Measurements from ENCODE around the gene TAP1.
"Not testable (repeated sequence)": the region's sequence is repeated elsewhere in the genome, so short reads cannot be mapped to it uniquely, and the experiment has no call there.

TAP1 gene

DNA sequence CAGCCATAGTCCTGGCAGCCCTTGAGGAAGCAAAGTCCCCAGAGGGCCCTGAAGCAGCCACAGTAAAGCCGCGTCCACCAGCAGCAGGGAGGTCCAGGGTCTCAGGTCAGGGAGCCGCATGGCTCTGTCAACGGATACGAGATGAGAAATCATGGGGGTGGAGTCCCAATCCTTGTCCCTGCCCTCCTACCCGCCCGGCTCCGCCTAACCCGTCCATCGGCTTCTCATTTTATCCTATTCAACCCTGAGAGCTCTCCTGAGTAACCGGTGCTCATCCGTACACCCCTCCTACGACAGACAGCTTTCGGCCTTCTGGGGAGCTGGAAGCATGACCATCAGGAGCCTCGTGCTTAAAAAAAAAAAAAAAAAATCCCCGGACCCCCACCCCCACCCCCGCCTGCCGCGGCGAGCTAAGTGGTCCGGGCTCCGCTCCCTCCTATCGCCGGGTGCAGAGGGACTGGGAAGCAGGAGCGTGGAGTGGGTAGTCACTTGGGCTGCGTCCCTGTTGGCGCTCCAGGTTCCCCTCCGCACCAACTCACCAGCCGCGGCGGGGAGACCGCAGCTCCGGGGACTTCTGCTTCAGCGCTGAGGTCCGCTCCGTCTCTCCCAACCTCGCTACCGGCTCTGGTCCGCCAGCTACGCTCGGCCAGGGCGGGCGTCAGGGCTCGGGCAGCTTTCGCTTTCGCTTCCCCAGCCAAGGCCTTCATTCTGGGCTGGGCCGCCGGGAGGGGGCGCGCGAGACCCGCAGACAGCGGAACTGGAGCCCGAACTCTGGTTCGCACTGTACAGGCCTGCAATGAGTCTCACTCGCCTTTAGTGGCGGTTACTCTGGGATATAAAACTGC is 15.2 kb downstream of the TAP1 start, which contains the start of gene TAP2:
TAP2 (minus strand) TSS at position 626 of the 845 bp plus-strand sequence; CDS start at position 120, 506 bp downstream.
- peak; percentile 83 for DNase-seq

DNA sequence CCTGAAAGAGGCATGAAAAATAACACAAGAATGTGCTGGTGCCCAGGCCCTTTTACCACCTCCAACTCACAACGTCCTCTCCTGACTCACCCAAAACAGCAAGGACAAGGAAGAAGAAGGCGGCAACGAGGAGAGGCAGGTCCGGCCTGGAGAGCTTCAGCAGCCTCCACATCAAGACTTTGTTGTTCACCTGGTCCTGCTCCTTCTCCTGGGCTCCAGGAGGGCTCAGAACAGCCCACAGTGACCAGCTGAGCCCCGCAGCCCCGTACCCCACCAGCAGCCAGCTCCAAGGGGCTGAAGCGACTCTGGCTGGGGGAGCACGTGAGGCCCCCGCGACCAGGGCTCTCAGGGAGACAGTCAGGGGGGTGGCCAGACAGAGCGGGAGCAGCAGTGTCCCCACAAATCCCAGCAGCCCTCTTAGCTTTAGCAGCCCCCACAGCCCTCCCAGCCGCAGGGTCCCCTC is 15.8 kb downstream of the TAP1 start:
- DNase-seq: no peak

DNA sequence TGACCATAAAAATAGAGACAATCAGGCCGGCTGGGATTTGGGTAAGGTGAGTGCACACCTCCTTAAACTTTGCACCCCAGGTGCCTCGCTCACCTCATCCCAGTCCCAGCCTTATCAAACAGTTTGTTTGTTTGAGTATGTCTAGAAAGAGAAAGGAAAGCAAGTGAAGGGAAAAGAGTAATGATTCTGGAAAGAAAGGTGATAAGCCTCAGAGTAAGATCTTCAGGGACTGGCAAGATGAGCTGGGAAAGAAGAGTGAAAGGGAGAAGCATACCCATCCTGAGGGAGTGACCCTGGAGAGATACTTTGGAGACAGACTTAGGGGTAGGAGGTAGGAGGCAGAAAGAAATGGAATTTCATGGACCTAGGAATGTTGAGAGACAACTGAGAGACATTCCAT is 16.6 kb downstream of the TAP1 start:
- DNase-seq: no peak

DNA sequence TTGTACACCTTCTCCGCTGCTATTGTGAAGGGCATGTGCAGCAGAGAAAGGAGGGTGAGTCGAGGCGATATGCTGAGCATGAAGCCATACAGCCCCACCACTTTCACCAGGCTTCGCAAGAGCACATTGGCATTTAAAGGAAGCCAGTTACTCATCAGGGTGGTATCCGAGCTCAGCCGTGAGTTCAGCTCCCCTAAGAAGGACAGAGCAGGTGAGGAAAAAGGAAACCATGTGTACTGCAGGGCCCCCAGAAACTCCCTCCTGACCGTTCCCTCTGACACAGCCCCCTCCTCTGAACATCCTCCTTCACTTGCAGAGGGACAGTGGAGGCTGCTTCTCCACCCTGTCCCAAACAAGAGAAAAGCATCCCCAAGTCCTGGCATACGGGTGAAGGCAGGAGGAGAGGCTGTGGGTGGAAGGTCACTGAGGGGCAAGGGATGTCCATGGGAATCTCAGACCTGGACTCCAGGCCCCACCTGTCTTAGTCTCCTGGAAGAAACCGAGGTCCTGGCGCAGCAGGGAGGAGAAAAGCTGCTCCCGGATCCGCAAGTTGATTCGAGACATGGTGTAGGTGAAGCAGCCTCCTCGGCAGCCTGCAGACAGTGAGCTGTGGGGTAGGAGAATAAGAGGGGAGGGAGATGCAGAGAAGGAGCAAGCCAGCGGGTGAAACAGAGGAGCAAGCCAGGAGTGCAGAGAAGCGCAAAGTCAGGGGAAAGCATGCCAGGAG is 18.2 kb downstream of the TAP1 start:
- DNase-seq: no peak

DNA sequence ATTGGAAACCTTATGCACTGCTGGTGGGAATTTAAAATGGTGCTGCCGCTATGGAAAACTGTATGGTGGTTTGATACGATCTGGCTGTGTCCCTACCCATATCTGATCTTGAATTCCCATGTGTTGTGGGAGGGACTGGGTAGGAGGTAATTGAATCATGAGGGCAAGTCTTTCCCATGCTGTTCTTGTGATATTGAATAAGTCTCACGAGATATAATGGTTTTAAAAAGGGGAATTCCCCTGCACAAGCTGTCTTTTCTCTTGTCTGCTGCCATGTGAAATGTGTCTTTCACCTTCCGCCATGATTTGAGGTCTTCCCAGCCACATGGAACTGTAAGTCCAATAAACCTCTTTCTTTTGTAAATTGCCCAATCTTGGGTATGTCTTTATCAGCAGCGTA is 19.8 kb downstream of the TAP1 start:
- DNase-seq: no peak

DNA sequence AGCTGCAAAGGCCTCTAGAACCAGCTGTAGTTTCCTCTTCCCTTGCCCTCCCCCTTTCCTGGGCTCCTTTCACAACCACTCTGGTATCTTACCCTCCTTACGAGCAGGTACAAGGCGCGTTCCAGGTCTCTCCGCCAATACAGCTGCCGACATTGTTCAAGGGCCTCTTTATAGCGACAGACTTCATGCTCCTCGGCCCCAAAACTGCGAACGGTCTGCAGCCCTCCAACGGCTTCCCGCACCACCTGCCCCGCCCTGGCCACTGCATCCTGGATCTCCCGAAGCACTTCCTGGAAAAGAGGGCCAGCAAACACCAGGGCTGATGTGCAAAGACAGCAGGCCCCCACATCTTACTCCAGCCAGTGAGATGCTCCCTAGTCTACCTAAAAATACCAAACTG is 21.0 kb downstream of the TAP1 start:
- no peak for DNase-seq

DNA sequence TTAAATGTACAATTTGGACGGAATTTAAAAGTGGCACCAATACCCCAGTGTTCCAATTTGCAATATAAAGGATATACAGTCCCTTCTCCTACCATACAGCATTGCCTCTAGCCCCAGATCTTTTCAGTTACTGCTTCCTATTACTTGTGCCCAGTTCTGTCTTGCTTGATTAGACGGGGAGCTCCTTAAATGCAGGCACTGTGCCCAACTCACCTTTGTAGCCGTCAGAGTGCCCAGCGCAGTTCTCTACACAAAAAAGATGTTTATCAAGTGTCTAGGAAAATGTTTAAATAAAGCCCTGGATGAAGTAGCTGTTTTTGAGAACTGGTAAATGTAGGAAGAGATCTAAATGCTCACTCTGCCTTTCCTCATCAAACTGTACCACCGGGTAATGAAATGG is 22.6 kb downstream of the TAP1 start:
- DNase-seq: no peak

DNA sequence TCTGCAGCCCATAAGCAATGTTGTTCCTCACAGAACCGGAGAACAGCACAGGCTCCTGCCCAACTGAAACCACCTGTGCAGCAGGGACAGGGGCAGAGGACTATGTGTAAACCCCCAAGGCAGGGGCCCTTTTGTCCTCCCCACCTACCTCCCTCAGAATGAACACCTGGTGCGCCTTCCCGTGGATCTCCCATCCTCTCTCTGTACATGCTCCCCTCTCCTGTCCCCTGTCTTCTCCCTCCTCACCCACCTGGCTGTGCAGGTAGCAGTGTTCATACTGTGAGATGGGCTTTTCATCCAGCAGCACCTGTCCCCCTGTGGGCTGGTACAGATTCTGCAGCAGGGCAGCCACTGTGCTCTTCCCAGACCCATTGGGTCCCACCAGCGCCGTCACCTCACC is 23.5 kb downstream of the TAP1 start:
- DNase-seq: no peak

DNA sequence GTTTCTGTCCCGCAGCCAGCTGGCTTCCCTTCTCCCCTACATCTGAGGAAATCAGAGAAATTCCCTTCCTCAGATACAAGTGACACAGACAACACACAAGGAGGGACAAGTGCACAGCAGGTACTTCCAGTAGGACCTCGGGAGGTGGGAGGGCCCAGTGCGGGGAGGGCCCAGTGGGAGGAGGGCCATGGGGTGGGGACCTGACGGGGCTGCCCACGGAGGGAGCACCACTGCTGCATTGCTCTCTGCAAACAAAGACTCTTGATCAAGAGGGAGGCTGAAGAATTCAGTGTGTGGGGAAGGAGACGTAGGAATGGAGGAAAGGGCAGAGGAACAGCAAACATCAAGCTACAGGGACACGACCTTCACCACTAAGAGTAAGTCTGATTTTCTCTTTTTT is 24.0 kb downstream of the TAP1 start:
- no peak for DNase-seq

DNA sequence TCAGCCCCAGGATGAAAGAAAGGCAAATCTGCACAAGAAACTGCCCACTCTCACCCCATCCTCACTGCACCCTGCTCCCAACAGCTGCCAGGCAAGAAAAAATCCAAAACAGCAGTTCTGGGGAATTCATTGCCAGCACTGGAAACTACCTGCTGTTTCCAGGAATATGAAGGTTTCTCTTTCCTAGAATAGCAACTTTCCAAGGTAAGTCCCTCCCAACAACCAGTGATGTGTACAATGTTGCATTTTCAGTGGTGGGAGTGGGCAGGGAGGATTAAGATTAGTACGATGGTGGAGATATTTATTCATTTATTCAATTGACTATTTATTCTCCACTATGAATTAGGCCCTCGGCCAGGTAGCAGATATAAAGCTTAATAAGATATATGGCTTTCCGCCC is 26.5 kb downstream of the TAP1 start:
- DNase-seq: no peak

DNA sequence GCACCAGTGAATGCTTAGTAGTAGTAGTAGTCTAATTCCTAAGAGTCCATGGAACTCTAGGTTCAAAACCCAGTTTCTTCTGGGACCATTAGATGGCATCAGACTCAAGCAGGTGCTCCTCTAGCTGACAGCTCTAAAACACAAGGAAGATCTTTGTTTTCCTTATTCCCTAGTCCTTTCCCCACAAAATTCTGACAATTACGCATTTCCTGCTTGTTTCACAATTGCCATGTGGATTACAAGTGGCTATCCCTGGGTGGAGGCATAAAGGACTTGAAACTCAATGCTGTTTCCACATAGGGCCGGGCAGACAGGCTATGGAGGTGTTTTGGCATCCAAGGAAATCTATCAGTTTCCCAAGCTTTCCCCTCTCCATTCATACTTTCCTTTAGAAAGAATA is 27.5 kb downstream of the TAP1 start:
- DNase-seq: no peak

DNA sequence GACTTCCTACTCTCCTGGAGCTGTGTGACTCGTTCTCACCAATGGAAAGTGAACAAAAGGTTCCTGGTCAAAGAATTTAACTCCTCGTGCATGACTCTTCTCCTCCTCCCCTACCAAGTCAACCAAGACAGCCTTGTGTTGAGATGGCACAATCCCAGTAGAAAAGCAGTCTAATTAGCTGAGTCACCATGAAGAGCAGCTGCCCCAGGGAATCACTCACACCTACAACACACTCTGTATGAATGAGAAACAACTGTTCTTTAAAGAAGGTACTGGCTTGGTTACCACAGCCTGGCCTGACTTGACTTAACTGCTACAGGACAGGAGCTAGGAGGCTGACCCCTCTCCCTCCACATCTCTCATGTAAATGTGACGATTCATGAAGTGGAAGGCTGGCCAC is 33.8 kb downstream of the TAP1 start:
- DNase-seq: no peak

DNA sequence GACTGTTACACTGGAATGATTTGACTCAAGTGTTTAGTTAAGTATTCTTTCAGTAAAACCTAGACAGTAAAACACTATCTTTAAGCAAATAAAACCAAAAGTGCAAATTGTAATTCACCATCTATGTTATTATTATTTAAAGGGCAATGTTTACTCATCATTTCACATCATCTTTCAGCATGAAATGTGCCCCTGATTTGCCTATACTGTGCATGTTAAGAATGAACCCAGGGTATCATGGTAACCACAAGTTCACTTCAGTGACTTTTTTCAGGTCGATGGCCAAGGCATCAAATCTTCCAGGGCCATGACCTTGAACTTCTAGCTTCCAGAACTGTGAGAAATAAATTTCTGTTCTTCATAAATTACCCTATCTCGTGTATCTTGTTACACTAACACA is 34.6 kb downstream of the TAP1 start:
- DNase-seq: no peak

DNA sequence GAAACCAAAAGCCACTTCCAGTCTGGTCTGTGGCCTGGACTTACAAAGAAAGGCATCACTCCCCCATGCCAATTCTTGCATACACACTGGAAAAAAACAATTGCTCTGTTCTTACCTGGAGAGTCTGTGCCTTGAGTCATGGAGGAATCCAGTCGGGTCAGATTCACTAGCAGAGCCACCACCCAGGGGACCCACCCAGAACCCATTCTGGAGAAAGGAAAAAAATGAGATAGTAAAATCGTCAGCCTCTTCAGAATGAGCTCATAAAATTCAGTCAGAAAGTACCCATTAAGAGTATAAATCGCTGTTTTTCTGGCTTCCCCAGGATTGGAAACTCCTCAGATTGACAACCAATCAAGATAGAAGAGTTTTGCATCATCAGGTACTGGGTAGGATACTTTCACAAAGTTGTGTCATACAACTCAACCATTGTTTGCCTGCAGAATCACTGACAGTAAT is 36.7 kb downstream of the TAP1 start, which contains the start of gene HLA-DOB:
HLA-DOB (minus strand) TSS at position 257 of the 459 bp plus-strand sequence; CDS start at position 206, 51 bp downstream.
- no peak for DNase-seq

DNA sequence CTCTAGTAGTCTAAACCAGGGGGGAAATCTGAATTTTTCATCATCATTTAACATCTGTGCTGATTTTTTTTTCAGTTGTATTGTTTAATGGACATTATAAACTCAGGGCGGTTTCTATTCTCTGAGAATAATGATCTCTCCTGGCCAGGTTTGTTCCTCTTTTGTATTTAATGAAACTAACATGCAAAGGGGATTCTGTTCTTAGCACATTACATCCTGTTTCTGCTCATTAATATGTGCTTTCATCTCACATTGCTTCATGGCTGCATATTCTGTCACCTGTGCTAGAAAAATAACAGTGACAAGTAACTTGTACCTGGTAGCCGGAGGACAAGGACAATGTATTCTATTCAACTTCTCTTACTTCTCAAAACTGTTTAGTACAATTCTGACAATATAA is 37.5 kb downstream of the TAP1 start:
- no peak for DNase-seq

DNA sequence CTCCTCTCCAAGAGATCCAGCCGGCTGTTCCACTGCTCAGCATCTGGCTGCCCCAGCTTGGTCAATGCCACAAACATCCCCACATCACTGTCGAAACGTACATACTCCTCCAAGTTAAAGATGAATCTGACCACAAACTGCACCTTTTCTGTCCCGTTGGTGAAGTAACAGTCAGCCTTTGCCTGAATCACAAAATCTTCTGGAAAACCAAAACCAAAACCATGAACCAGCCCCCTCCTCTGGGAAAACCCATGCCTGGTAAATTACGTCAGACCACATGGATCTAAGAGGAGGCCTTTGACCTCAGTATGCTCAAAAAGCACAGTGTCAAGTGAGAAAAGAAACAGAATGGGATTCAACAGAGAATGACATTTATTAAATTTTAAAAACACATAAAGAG is 38.4 kb downstream of the TAP1 start:
- no peak for DNase-seq

DNA sequence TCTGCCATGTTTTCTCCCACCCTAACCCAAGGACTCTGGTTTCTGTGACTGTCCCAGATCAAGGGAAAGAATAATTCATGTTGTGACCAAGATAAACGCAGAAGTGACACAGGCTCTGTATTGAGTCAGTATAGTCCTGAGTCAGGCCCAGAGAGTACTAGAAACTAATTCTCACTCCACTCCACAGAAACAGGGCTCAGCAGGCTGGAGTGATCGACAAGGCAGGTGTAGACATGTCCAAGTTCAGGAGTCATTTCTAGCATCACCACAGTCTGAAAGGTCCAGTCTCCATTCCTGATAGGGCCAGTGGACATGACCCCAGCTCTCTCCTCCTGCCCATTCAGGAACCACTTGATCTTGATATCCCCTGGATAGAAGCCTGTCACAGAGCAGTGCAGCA is 39.4 kb downstream of the TAP1 start:
- DNase-seq: no peak

DNA sequence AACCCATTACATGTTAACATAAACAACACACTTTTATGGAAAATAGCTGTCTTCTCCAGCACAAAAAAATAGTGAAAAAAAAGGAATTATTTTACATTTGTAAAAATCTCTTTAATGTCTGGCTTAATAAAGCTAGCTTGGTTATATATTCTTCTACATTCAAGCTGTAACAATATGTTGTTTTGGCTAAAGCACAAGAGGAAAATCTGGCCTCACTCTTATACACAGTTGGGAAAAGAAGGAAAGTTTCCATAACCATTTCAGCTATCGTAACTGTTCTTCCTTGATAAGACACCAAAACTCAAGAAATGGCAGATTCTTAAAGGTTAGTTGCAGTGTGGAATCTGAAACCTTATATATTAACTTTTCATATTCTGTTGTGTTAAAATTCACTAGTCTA is 44.3 kb downstream of the TAP1 start:
- DNase-seq: no peak

DNA sequence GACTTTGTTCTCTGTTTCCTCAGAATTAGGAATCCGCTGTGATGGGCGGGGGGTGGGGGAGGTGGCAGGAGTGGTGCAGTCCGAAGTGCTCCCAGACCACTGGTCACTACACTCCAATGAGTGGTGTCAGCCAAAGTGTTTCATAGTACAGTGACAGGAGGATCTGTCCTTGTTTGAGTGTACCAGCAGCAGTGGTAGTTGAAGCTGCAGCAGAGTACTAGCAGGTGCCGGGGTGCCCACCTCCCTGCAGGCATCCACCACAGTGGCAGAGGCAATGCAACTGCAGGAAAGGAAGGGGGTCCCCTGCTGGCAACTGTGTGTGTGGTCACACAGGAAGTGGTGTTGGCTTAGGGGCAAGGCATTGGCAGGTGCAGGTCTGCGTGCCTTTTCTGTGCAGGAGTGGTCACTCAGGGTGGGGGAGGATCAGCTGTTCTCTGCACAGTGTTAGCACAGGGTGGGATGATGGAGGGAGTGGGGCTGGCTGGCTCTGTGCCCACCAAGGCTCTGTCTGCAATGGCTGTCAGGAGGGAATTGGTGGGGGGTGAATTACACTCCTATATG is 46.4 kb downstream of the TAP1 start:
- no peak for DNase-seq

DNA sequence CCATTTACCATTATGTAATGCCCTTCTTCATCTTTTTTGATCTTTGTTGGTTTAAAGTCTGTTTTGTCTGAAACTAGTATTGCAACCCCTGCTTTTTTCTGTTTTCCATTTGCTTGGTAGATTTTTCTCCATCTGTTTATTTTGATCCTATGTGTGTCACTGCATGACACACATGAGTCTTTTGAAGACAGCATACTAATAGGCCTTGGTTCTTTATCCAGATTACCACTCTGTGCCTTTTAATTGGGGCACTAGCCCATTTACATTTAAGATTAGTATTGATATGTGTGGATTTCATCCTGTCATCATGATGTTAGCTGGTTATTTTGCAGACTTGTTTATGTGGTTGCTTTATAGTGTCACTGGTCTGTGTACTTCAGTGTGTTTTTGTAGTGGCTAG is 48.1 kb downstream of the TAP1 start:
- not testable (repeated sequence) for DNase-seq

DNA sequence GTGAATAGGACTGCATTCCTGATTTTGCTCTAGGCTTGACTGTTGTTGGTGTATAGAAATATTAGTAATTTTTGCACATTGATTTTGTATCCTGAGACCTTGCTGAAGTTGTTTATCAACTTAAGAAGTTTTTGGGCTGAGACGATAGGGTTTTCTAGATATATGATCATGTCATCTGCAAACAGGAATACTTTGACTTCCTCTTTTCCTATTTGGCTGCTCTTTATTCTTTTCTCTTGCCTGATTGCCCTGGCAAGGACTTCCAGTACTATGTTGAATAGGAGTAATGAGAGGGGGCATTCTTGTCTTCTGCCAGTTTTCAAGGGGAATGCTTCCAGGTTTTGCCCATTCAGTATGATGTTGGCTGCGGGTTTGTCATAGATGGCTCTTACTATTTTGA is 50.1 kb downstream of the TAP1 start:
- no peak for DNase-seq

DNA sequence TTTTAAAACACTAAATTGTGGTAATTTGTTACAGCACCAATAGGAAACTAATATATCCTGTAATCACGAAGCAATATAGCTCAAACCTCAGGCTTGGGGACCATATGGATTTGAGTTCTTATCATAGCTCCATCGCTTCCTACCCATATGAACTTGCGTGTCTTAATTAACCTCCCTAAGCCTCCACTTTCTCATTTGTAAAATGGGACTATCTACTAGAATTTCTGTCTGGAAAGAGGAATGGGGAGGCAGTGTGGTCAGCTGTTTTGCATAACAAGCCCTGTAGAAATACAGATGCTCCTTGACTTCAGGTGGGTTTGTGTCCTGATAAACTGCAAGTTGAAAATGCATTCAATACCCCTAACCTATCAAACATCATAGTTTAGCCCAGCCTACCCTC is 53.8 kb downstream of the TAP1 start:
- DNase-seq: no peak

DNA sequence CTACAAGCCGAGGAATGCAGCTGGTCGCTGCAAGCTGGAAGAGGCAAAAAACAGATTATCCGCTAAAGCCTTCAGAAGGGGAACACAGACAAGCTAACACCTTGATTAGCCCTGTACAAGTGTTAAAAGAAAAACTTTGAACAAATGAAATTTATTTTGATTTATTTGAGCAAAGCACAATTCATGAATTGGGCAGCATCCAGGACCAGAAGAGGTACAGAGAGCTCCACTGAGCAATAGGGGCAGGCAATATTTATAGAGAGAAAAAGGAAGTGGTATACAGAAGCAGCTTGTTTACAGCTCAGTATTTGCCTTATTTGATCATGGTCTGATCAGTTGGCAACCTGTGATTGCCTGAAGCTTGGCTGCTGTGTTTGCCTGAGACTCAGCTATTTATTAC is 54.3 kb downstream of the TAP1 start:
- no peak for DNase-seq
